ENCODE data around the gene LRP5. TPM values are rescaled to one million over a fixed set of nuclear protein-coding genes. Genes with fewer than 3 reads are reported as not detected.
"Not testable (repeated sequence)": the region's sequence is repeated elsewhere in the genome, so short reads cannot be mapped to it uniquely, and the experiment has no call there.

The LRP5 gene
- total RNA-seq, 2 experiments from 2014 or later = 37.1 to 46.3 TPM

DNA sequence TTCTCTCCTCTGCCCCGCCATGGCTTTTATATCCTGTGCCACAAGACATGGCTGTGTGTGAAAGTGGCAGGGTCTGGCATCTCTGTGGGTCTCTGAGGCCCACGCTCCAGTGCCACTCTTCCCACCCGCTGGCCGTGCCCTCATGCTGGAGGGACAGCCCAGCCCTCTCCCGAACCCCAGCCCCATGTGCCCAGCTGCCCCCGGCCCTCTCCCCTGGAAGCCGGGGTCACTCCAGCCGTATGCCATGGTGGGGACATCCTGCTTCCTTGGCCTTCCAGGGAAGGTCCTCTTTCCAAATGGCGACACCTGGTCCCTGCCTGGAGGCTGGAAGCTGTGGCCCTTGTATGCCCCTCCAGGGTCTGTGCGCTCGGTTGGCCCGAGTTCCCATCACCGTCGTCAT is 84.9 kb downstream of the LRP5 start:
- H3K27ac Mint-ChIP-seq = no peak overlapping the region
- ChIA-PET POLR2A (no interaction called here), CTCF (no interaction called here)
- no peaks in the 10 kb centered on the region for H3K27me3 Mint-ChIP-seq (ENCODE audit: low read depth)
- no peaks in the 10 kb centered on the region for H3K4me1 Mint-ChIP-seq (ENCODE audit: low read depth)
- peaks cover 5% of the 10 kb centered on the region for H3K36me3 Mint-ChIP-seq (ENCODE audit: low read depth)
- ATAC-seq = no peak
- no peak for DNase-seq
- H3K4me3 Mint-ChIP-seq = no peak overlapping the region
- no peaks in the 10 kb centered on the region for H3K9me3 Mint-ChIP-seq (ENCODE audit: insufficient read depth)

DNA sequence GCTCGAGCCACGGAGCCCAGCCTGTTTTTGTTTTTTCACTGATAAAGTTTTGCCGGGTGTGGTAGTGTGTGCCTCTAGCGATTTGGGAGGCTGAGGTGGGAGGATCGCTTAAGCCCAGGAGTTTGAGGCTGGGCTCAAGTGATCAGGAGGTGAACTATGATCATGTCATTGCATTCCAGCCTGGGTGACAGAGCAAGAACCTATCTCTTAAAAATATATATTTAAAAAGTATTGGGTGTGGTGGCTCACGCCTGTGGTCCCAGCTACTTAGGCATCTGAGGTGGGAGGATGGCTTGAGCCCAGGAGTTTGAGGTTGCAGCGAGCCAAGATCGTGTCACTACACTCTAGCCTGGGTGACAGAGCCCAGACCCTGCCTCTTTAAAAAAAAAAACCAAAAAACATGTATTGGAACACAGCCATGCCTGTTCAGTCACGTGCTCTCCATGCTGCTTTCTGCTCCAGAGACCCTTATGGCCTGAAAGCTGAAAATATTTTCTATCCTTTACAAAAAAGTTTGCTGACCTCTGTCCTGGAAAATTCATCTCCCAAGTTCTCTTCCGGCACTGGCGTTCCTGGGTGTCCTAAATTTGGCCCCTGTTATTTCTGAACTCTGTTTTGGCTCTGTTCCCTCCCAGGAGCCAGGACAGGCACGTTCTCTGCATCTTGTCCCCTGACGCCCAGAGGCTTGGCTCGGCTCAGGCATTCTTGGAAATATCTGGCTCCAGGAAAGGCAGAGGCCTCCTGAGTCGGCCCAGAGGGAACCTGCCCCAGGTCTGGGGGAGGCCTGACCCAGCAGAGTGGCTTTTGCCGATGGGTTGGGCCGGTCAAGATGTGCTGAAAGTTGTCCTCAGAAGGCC is 86.8 kb downstream of the LRP5 start:
- H3K4me1 Mint-ChIP-seq (ENCODE audit: low read depth) = no peaks in the 10 kb centered on the region
- no peak for DNase-seq
- H3K9me3 Mint-ChIP-seq (ENCODE audit: insufficient read depth) = no peaks in the 10 kb centered on the region
- H3K27ac Mint-ChIP-seq = no peak overlapping the region
- ChIA-PET POLR2A (no interaction called here), CTCF (no interaction called here)
- no peak for ATAC-seq
- H3K27me3 Mint-ChIP-seq (ENCODE audit: low read depth) = no peaks in the 10 kb centered on the region
- H3K36me3 Mint-ChIP-seq (ENCODE audit: low read depth) = peaks cover 5% of the 10 kb centered on the region
- H3K4me3 Mint-ChIP-seq = no peak overlapping the region

DNA sequence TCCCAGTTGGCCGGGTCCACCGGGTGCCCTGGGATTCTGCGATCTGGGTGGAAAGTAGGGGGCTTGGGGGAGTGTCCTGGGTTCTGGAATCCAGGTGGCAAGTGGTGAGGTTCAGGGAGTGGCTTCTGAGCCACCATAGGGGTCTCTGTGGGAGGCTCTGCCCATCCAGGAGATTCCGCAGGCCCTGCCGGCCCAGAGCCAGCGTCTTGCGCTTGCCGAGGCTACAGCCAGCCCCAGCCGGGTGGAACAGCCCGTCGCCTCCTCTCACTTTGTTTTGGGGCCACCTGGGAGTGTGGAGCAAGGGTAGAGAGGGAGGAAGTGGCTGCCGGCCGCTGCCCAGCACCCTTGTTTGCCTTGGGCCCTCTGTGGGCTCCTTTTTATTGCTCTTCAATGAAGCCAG is 87.5 kb downstream of the LRP5 start:
- Mint-ChIP-seq H3K4me1 (ENCODE audit: low read depth) (no peaks in the 10 kb centered on the region), H3K4me3 (no peak overlapping the region), H3K27me3 (ENCODE audit: low read depth) (no peaks in the 10 kb centered on the region), H3K27ac (no peak overlapping the region), H3K9me3 (ENCODE audit: insufficient read depth) (no peaks in the 10 kb centered on the region), H3K36me3 (ENCODE audit: low read depth) (peaks cover 6% of the 10 kb centered on the region)
- ATAC-seq (no peak), DNase-seq (no peak)
- CTCF ChIA-PET = no interaction called here
- POLR2A ChIA-PET = no interaction called here

DNA sequence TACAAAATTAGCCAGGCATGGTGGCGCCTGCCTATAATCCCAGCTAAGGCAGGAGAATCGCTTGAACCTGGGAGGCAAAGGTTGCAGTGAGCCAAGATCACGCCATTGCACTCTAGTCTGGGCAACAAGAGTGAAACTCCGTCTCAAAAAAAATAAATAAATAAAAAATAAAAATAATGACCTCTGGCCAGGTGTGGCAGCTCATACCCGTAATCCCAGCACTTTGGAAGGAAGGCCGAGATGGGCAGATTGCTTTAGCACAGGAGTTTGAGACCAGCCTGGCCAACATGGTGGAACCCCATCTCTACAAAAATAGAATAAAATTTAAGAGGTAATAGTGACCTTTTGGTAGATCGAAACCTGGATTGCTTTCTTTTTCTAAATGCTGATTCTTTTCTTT is 88.2 kb downstream of the LRP5 start:
- CTCF ChIA-PET = not testable (repeated sequence)

DNA sequence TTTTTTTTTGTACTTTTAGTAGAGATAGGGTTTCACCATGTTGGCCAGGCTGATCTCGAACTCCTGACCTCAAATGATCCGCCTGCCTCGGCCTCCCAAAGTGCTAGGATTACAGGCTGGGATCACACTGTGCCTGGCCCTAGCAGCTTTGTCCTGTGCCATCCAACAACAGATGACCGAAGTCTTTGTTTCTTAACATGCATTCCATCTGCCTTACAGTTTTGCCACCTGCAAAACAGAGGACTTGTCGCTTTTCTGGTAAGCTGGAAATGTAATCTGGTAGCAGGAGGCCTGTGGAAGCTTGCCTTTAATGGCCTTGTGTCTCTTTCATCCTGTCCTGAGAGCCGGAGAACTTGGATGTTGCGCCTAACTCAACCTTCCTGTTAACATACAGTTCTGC is 89.5 kb downstream of the LRP5 start:
- H3K36me3 Mint-ChIP-seq (ENCODE audit: low read depth) = peaks cover 6% of the 10 kb centered on the region
- no peak overlapping the region for H3K4me3 Mint-ChIP-seq
- H3K27ac Mint-ChIP-seq = no peak overlapping the region
- H3K9me3 Mint-ChIP-seq (ENCODE audit: insufficient read depth) = no peaks in the 10 kb centered on the region
- ChIA-PET CTCF (interaction anchor here (1.3 kb wide), 1 partner anchor 18 kb away, joined by 4 read pairs; no protein-coding TSS in a partner anchor), POLR2A (no interaction called here)
- no peaks in the 10 kb centered on the region for H3K4me1 Mint-ChIP-seq (ENCODE audit: low read depth)
- ATAC-seq (no peak), DNase-seq (no peak)
- no peaks in the 10 kb centered on the region for H3K27me3 Mint-ChIP-seq (ENCODE audit: low read depth)

More for the DNA sequence above, 88.2 kb downstream of the LRP5 start:
- POLR2A ChIA-PET; DNase-seq; H3K27ac Mint-ChIP-seq; H3K4me1 Mint-ChIP-seq (ENCODE audit: low read depth); H3K36me3 Mint-ChIP-seq (ENCODE audit: low read depth); H3K9me3 Mint-ChIP-seq (ENCODE audit: insufficient read depth); H3K4me3 Mint-ChIP-seq; H3K27me3 Mint-ChIP-seq (ENCODE audit: low read depth); ATAC-seq: not testable (repeated sequence)

DNA sequence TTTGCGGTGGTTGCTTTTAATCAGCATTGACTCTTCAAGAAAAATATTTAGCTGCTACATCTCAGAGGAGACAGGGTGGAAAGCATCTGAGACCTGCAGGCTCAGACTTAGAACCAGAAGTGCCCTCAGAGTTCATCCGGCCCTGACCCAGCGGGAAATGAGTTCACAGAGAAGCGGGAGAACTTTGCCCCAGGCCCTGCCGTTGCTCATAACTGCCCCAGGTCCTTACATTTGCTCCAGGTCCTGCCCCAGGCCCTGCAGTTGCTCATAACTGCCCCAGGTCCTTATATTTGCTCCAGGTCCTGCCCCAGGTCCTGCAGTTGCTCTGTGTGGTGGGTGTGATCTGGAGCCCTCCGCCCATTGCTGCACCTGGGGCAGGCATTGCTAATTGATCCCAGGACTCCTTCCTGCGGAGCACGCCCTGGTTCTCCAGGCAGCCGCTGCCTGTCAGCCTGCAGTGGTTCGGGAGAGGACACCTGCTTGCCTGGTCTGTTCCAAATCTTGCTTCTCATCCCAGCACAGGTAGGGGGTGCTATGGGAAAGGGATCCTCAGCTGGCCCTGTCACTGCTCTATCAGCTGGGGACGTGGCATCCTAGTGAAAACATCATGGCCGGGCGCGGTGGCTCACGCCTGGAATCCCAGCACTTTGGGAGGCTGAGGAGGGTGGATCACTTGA is 90.1 kb downstream of the LRP5 start:
- H3K27ac Mint-ChIP-seq = no peak overlapping the region
- no peak overlapping the region for H3K4me3 Mint-ChIP-seq
- ATAC-seq (no peak), DNase-seq (no peak)
- H3K9me3 Mint-ChIP-seq (ENCODE audit: insufficient read depth) = no peaks in the 10 kb centered on the region
- peaks cover 7% of the 10 kb centered on the region for H3K36me3 Mint-ChIP-seq (ENCODE audit: low read depth)
- ChIA-PET POLR2A (no interaction called here), CTCF (interaction anchor here (1.3 kb wide), 1 partner anchor 19 kb away, joined by 4 read pairs; no protein-coding TSS in a partner anchor)
- no peaks in the 10 kb centered on the region for H3K4me1 Mint-ChIP-seq (ENCODE audit: low read depth)
- H3K27me3 Mint-ChIP-seq (ENCODE audit: low read depth) = no peaks in the 10 kb centered on the region

DNA sequence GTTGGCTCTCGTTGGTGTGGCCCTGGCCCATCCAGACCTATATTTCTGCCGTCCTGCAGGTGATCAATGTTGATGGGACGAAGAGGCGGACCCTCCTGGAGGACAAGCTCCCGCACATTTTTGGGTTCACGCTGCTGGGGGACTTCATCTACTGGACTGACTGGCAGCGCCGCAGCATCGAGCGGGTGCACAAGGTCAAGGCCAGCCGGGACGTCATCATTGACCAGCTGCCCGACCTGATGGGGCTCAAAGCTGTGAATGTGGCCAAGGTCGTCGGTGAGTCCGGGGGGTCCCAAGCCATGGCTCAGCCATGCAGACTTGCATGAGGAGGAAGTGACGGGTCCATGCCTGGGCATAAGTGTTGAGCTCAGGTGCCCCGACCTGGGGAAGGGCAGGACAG is 91.0 kb downstream of the LRP5 start:
- H3K4me3 Mint-ChIP-seq = no peak overlapping the region
- DNase-seq (no peak), ATAC-seq (no peak)
- ChIA-PET POLR2A (interaction anchor here (0.6 kb wide), 1 partner anchor 20 kb away, joined by 6 read pairs; no protein-coding TSS in a partner anchor), CTCF (no interaction called here)
- H3K27me3 Mint-ChIP-seq (ENCODE audit: low read depth) = no peaks in the 10 kb centered on the region
- H3K4me1 Mint-ChIP-seq (ENCODE audit: low read depth) = no peaks in the 10 kb centered on the region
- H3K9me3 Mint-ChIP-seq (ENCODE audit: insufficient read depth) = no peaks in the 10 kb centered on the region
- peaks cover 11% of the 10 kb centered on the region for H3K36me3 Mint-ChIP-seq (ENCODE audit: low read depth)
- H3K27ac Mint-ChIP-seq = no peak overlapping the region

DNA sequence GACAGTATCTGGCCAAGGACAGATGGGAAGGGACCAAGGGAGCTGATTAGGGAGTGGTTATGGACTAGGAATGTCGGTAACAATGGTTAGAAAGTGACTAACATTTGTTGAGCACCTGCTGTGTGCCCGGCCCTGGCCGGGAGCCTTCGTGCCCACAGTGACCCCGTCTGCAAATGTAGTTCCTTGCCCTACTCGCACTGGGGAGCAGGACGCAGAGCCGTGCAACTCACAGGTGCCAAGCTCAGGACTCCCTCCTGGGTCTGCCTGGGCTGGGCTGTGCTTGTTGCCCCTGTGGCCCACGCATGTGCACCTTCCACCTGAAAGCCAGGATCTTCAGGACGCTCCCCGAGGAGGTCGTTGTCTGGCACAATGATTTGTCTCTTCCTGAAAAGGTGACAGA is 91.4 kb downstream of the LRP5 start:
- no peak for DNase-seq
- ChIA-PET POLR2A (interaction anchor here (0.6 kb wide), 1 partner anchor 19 kb away, joined by 6 read pairs; no protein-coding TSS in a partner anchor), CTCF (no interaction called here)

DNA sequence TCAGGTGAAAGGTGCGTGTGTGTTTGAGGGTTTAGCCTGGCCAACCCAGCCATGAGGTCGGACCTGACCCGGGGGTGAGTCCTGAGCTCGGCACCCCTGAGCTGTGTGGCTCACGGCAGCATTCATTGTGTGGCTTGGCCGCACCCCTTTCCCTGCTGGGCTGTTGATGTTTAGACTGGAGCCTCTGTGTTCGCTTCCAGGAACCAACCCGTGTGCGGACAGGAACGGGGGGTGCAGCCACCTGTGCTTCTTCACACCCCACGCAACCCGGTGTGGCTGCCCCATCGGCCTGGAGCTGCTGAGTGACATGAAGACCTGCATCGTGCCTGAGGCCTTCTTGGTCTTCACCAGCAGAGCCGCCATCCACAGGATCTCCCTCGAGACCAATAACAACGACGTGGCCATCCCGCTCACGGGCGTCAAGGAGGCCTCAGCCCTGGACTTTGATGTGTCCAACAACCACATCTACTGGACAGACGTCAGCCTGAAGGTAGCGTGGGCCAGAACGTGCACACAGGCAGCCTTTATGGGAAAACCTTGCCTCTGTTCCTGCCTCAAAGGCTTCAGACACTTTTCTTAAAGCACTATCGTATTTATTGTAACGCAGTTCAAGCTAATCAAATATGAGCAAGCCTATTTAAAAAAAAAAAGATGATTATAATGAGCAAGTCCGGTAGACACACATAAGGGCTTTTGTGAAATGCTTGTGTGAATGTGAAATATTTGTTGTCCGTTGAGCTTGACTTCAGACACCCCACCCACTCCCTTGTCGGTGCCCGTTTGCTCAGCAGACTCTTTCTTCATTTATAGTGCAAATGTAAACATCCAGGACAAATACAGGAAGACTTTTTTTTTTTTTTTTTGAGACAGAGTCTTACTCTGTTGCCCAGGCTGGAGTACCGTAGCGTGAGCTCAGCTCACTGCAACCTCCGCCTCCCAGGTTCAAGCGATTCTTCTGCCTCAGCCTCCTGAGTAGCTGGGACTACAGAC is 94.2 kb downstream of the LRP5 start:
- H3K4me1 Mint-ChIP-seq (ENCODE audit: low read depth) = no peaks in the 10 kb centered on the region
- no peak overlapping the region for H3K4me3 Mint-ChIP-seq
- peaks cover 20% of the 10 kb centered on the region for H3K36me3 Mint-ChIP-seq (ENCODE audit: low read depth)
- no peaks in the 10 kb centered on the region for H3K27me3 Mint-ChIP-seq (ENCODE audit: low read depth)
- H3K9me3 Mint-ChIP-seq (ENCODE audit: insufficient read depth) = no peaks in the 10 kb centered on the region
- ChIA-PET CTCF (interaction anchor here (0.9 kb wide), 1 partner anchor 149 kb away, joined by 3 read pairs; no protein-coding TSS in a partner anchor), POLR2A (no interaction called here)
- H3K27ac Mint-ChIP-seq = no peak overlapping the region
- no peak for DNase-seq
- no peak for ATAC-seq

More for the DNA sequence above, 91.4 kb downstream of the LRP5 start:
- Mint-ChIP-seq H3K27ac (no peak overlapping the region), H3K27me3 (ENCODE audit: low read depth) (no peaks in the 10 kb centered on the region), H3K9me3 (ENCODE audit: insufficient read depth) (no peaks in the 10 kb centered on the region), H3K36me3 (ENCODE audit: low read depth) (peaks cover 13% of the 10 kb centered on the region), H3K4me1 (ENCODE audit: low read depth) (no peaks in the 10 kb centered on the region), H3K4me3 (no peak overlapping the region)
- no peak for ATAC-seq

DNA sequence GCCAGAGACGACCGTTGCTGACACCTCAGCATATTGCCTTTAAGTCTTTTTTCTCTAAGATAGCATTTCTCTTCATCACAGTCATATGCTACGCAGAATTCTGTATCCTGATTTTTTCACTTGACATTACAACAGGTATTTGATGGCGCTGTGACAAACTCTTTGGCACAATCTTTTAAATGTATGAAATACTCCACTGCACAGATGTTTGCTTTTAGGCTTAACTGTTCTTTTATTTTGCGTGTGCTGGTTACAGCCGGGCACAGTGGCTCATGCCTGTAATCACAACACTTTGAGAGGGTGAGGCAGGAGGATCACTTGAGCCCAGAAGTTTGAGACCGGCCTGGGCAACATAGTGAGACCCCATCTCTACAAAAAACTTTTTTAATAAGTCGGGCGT is 96.1 kb downstream of the LRP5 start:
- Mint-ChIP-seq H3K27me3 (ENCODE audit: low read depth) (no peaks in the 10 kb centered on the region), H3K4me1 (ENCODE audit: low read depth) (no peaks in the 10 kb centered on the region), H3K27ac (no peak overlapping the region), H3K9me3 (ENCODE audit: insufficient read depth) (no peaks in the 10 kb centered on the region), H3K36me3 (ENCODE audit: low read depth) (peaks cover 21% of the 10 kb centered on the region), H3K4me3 (no peak overlapping the region)
- POLR2A ChIA-PET = no interaction called here
- CTCF ChIA-PET = no interaction called here
- ATAC-seq (no peak), DNase-seq (no peak)

DNA sequence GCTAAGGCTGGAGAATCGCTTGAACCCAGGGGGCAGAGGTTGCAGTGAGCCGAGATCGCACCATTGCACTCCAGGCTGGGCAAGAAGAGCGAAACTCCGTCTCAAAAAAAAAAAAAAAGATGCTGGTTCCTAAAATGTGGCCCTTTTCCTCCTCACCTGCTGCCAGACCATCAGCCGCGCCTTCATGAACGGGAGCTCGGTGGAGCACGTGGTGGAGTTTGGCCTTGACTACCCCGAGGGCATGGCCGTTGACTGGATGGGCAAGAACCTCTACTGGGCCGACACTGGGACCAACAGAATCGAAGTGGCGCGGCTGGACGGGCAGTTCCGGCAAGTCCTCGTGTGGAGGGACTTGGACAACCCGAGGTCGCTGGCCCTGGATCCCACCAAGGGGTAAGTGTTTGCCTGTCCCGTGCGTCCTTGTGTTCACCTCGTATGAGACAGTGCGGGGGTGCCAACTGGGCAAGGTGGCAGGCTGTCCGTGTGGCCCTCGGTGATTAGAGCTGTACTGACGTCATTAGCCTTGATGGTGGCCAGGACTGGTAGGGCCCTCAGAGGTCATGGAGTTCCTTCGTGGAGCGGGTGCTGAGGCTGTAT is 97.5 kb downstream of the LRP5 start:
- no peaks in the 10 kb centered on the region for H3K9me3 Mint-ChIP-seq (ENCODE audit: insufficient read depth)
- no peaks in the 10 kb centered on the region for H3K4me1 Mint-ChIP-seq (ENCODE audit: low read depth)
- H3K4me3 Mint-ChIP-seq = no peak overlapping the region
- H3K36me3 Mint-ChIP-seq (ENCODE audit: low read depth) = peaks cover 19% of the 10 kb centered on the region
- ATAC-seq (no peak), DNase-seq (no peak)
- ChIA-PET CTCF (no interaction called here), POLR2A (interaction anchor here (0.6 kb wide), 1 partner anchor 60 kb away, joined by 3 read pairs; no protein-coding TSS in a partner anchor)
- no peak overlapping the region for H3K27ac Mint-ChIP-seq
- H3K27me3 Mint-ChIP-seq (ENCODE audit: low read depth) = no peaks in the 10 kb centered on the region
